Ascending aorta (tissue), 2 donors: ENCODE results near the gene TPST2. TPM values are rescaled to one million over a fixed set of nuclear protein-coding genes. Genes with fewer than 3 reads are reported as not detected.

Experiments
- DNase-seq, 2 donors: peaks; one replicate each; pipeline ENCODE4 v3.0.0-alpha.2; 2019; ENCODE audit warnings: low spot score in 2 of 2
- H3K27ac ChIP-seq, 2 donors: fragments of 200-600 bp; sonication (generic); one replicate each; pipeline ENCODE4 v1.5.1; 2016 to 2017; ENCODE audit warnings: mild to moderate bottlenecking in 1 of 2
- H3K27me3 ChIP-seq: fragments of 200-600 bp; sonication (generic); one replicate; pipeline ENCODE4 v1.5.1; 2017
- H3K36me3 ChIP-seq, 2 donors: fragments of 200-600 bp; sonication (generic); one replicate each; pipeline ENCODE4 v1.5.1; 2016
- H3K4me1 ChIP-seq, 2 donors: fragments of 200-600 bp; sonication (generic); one replicate each; pipeline ENCODE4 v1.5.1; 2016 to 2017; ENCODE audit warnings: mild to moderate bottlenecking in 1 of 2
- H3K4me3 ChIP-seq, 2 donors: fragments of 200-600 bp; sonication (generic); one replicate each; pipeline ENCODE4 v1.5.1; 2016 to 2017; ENCODE audit warnings: mild to moderate bottlenecking in 1 of 2
- H3K9me3 ChIP-seq, 2 donors: fragments of 200-600 bp; sonication (generic); one replicate each; pipeline ENCODE4 v1.5.1; 2016
- intact Hi-C: fragments of 100-400 bp; cut with DNase I; formaldehyde crosslinking; loops from one replicate; pipeline ENCODE4 v1.15.1; 2023
- total RNA-seq: library from RNA; depleted of rRNA; stranded (reverse); fragments of >200 nt; gene quantifications from one replicate; pipeline ENCODE4 v1.1.0, GENCODE V29; 2016
- TF ChIP-seq, protein P1 (sequence below), 3 experiments: fragments of 200-600 bp in 2 of 3; fragments of 450-650 bp in 1 of 3; sonication (generic) in 2 of 3; IDR thresholded peaks; one replicate each; pipeline ENCODE4 v1.5.1; 2016 to 2019; ENCODE audit warnings: antibody characterized with exemption in 3 of 3, mild to moderate bottlenecking in 1 of 3, moderate library complexity in 1 of 3

TPST2 gene
- total RNA-seq, 1 donor from 2014 or later: 251 TPM

DNA sequence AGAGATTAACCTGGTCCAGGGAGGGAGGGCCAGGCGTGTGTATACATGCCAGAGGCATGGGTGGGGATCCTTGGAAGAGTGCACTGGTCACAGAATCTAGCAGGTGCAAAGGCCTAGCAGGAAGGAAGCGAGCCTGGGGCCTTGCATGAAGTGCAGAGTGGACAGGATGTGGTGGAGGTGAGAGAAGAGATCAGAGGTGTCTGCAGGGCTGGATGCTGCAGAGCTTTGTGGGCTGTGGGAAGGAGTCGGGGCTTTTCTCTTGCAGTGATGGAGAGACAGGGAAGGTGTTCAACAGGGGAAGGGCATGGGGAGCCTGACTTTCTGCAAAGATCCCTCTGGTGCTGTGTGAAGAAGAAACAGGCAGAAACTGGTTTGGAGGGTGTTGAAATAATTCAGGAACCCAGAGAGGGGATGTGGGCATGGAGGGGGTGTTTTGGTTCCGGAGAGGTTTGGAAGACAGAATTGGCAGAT, 2.5 kb upstream of the TPST2 start:
- intact Hi-C loops: no loop called here
- DNase-seq: no peak
- TF ChIP-seq, protein P1, sequence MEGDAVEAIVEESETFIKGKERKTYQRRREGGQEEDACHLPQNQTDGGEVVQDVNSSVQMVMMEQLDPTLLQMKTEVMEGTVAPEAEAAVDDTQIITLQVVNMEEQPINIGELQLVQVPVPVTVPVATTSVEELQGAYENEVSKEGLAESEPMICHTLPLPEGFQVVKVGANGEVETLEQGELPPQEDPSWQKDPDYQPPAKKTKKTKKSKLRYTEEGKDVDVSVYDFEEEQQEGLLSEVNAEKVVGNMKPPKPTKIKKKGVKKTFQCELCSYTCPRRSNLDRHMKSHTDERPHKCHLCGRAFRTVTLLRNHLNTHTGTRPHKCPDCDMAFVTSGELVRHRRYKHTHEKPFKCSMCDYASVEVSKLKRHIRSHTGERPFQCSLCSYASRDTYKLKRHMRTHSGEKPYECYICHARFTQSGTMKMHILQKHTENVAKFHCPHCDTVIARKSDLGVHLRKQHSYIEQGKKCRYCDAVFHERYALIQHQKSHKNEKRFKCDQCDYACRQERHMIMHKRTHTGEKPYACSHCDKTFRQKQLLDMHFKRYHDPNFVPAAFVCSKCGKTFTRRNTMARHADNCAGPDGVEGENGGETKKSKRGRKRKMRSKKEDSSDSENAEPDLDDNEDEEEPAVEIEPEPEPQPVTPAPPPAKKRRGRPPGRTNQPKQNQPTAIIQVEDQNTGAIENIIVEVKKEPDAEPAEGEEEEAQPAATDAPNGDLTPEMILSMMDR (IDR thresholded peaks at IDR 0.05): no peak
- Histone ChIP-seq H3K36me3 (no peaks in the 10 kb centered on the region), H3K4me1 (peaks cover 0 to 16% of the 10 kb centered on the region in 2 donors), H3K9me3 (no peaks in the 10 kb centered on the region), H3K27ac (no peak overlapping the region), H3K4me3 (no peak overlapping the region), H3K27me3 (no peaks in the 10 kb centered on the region)

DNA sequence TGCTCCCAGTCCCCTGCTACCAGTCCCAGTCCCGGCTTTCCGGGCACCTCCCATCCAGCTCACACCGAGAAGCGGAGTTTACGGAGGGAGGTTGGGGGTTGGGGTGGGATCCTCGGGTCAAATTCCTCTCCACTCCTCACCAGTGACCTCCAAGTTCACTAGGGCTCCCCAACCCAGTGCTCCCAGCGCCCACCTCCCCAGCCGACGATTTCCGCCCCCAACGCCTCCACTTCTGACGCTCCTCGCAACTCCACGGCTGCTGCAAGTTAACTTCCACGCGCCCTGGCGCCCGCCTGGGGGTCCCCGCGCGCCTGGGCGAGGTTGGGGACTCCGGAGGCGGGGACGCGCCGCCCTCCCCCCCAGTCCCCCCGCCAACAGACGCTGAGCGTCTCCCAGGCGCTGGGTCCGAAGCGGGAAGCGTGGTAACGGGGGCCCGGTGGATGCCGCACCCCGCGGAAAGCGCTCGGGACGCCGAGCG, 526 bp downstream of the TPST2 start:
- peak overlapping the region; percentile 83 to 87 for H3K4me3 ChIP-seq
- DNase-seq: peak in 1 of 2 donors; percentile 71
- TF ChIP-seq, protein P1 (IDR thresholded peaks at IDR 0.05): no peak
- intact Hi-C loops: loop anchor here (2.0 kb wide), 1 partner anchor 77 kb away; the partner anchor contains the start of gene TFIP11
- no peaks in the 10 kb centered on the region for H3K36me3 ChIP-seq
- H3K27ac ChIP-seq: peak overlapping the region; percentile 74 to 75
- H3K9me3 ChIP-seq: no peaks in the 10 kb centered on the region
- peaks cover 0 to 21% of the 10 kb centered on the region in 2 donors for H3K4me1 ChIP-seq
- H3K27me3 ChIP-seq: no peaks in the 10 kb centered on the region

DNA sequence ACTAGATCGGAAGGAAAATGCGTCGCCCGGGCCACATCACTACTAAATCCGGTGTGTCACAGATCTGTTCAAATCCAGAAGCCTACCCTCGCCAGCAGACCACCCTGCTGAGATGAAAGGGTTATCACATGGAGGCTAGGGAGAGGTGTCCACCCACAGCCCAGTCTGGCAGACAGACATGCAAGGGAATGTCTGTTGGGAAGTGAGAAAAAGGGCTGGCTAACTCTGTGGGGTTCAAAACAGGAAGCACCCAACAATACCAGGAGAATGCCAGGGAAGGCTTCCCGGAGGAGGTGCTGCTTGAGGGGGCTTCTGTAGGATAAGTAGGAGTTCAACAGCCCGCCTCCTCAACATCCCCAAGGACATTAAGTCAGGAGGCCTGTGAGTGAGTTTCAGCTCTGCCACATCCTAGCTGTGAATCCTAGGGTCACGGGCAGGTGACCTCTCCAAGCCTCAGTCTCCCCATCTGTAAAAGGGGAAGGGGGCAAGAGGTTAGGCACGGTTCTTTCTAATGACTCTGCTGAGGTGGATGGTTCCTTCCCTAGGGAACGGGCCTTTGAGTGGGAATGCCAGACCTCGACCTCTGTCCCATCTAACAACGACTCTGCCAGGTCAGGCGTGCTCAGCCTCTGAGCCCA, 1.1 kb downstream of the TPST2 start:
- intact Hi-C loops: loop anchor here (2.0 kb wide), 1 partner anchor 76 kb away; the partner anchor contains the start of gene TFIP11
- H3K36me3 ChIP-seq: no peaks in the 10 kb centered on the region

DNA sequence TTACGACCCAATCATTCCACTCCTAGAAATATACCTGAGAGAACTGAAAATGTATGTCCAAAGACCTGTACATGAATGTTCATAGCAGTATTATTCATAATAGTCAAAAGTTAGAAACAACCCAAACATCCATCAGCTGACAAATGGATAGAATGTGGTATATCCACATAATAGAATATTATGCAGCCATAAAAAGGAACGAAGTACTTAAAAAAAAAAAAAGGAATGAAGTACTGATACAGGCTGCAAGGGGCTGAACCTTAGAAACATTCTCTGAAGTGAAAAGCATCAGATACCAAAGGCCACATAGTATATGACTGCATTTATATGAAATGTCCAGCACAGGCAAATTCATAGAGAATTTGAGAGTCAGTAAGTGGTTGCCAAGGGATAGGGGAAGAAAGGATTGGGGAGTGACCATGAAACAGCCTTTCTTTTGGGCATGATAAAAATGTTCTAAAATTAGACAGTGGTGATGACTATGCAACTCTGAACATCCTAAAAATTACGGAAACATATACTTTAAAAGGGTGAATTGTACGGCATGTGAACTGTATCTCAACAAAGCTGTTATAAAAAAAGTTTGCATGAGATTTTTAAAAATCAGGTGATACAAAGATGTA, 1.8 kb downstream of the TPST2 start:
- intact Hi-C loops: loop anchor here (2.0 kb wide), 1 partner anchor 75 kb away; the partner anchor contains the start of gene TFIP11

More for the DNA sequence above, 1.1 kb downstream of the TPST2 start:
- no peak for DNase-seq
- no peaks in the 10 kb centered on the region for H3K27me3 ChIP-seq
- peak overlapping the region; percentile 83 to 87 for H3K4me3 ChIP-seq
- TF ChIP-seq, protein P1 (IDR thresholded peaks at IDR 0.05): no peak
- peak overlapping the region; percentile 74 to 75 for H3K27ac ChIP-seq
- H3K9me3 ChIP-seq: no peaks in the 10 kb centered on the region
- H3K4me1 ChIP-seq: peaks cover 0 to 21% of the 10 kb centered on the region in 2 donors

DNA sequence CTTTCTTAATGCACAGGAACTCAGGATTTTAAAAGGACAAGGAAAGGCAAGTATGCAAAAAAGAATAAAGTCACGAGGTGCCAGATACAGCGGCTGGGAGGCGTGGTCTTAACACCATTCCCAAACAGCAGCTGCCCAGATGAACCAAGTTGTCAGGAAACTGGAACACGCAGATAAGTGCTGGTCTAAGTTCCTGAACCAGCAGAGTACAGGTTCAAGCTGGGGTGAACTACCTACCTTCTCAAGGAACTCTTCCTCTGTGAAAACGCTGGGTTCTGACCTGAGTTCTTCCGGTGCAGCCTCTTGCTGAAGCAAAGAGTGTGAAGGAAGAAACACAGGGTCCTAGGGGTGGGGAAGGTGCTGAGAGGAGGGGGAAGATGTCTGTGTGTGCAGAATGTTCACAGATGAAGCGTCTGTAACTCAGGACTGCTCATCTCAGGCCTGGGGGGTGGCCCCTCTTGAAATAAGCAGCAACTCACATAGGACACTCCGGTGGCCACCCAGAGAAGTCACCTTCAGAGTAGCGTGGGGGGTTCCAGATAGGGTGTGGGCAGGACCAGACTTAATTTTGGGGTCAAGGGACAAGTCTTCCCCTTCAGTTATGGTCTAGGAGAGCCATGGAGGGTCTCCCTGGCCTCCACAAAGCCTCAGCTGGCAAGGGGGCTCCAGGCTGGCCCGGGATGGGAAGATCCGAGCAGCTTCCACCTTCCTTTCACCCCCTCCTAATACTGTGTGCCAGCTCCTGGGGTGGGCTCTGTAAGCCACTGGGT, 3.2 kb downstream of the TPST2 start:
- Histone ChIP-seq H3K27ac (no peak overlapping the region), H3K27me3 (no peaks in the 10 kb centered on the region), H3K4me3 (no peak overlapping the region), H3K9me3 (no peaks in the 10 kb centered on the region), H3K4me1 (peaks cover 0 to 21% of the 10 kb centered on the region in 2 donors), H3K36me3 (peaks cover 0 to 2% of the 10 kb centered on the region in 2 donors)
- DNase-seq: no peak
- TF ChIP-seq, protein P1 (IDR thresholded peaks at IDR 0.05): no peak
- intact Hi-C loops: no loop called here

More for the DNA sequence above, 1.8 kb downstream of the TPST2 start:
- DNase-seq: no peak
- Histone ChIP-seq H3K36me3 (no peaks in the 10 kb centered on the region), H3K4me1 (peaks cover 0 to 21% of the 10 kb centered on the region in 2 donors), H3K27ac (peak overlapping the region in 1 of 2 donors; percentile 46), H3K27me3 (no peaks in the 10 kb centered on the region), H3K4me3 (peak overlapping the region; percentile 83 to 87), H3K9me3 (no peaks in the 10 kb centered on the region)
- TF ChIP-seq, protein P1 (IDR thresholded peaks at IDR 0.05): no peak
